Panc1 (cell line): ENCODE data around the gene RANBP17. TPM values are rescaled to one million over a fixed set of nuclear protein-coding genes. Genes with fewer than 3 reads are reported as not detected.

Source experiments
- ATAC-seq: fragments of 200-7000 bp; cut with Tn5 transposase; 2 replicates; pipeline ENCODE4 v1.9.1; 2020; ENCODE audit warnings: mild to moderate bottlenecking, moderate library complexity
- BruUV-seq: library from RNA; stranded (reverse); fragments of 400-500 nt; replicated peaks from 2 replicates; lab custom pipeline; 2021; lab: Mats Ljungman, UMichigan
- CTCF ChIA-PET: fragments of 300-600 bp; sonication (Branson Sonifier 250); formaldehyde crosslinking; loops from one replicate; lab custom pipeline; 2022; ENCODE audit warnings: antibody characterized with exemption; lab: Charles Lee
- POLR2A ChIA-PET: fragments of 300-600 bp; sonication (Branson Sonifier 250); formaldehyde crosslinking; loops from one replicate; lab custom pipeline; 2022; ENCODE audit warnings: antibody characterized with exemption; lab: Charles Lee
- DNase-seq: peaks from one replicate; pipeline ENCODE4 v3.0.0-alpha.2; 2010; ENCODE audit warnings: low read depth, low spot score
- H3K27ac ChIP-seq: 2 replicates; pipeline ENCODE4 v1.5.1; 2011; ENCODE audit warnings: mild to moderate bottlenecking, low read length, inconsistent platforms
- H3K27me3 ChIP-seq: fragments of 200-500 bp; sonication (Bioruptor generic); 2 replicates; pipeline ENCODE4 v1.6.0; 2014; ENCODE audit warnings: low read length, inconsistent platforms; ENCODE audit not compliant: control insufficient read depth, insufficient read depth
- H3K36me3 ChIP-seq: fragments of 200-500 bp; sonication (Bioruptor generic); 2 replicates; pipeline ENCODE4 v1.5.1; 2014; ENCODE audit warnings: inconsistent platforms, mild to moderate bottlenecking, low read length, moderate library complexity; ENCODE audit not compliant: control insufficient read depth, insufficient read depth
- H3K4me1 ChIP-seq: 2 replicates; pipeline ENCODE4 v1.5.1; 2011; ENCODE audit warnings: inconsistent platforms, mild to moderate bottlenecking, low read length, moderate library complexity; ENCODE audit not compliant: control insufficient read depth, insufficient read depth
- H3K4me3 ChIP-seq, 2 experiments: 2 replicates each; pipeline ENCODE4 v1.5.1; 2011 to 2012; ENCODE audit warnings: low read depth in 2 of 2, low read length in 2 of 2, mild to moderate bottlenecking in 2 of 2, inconsistent platforms in 1 of 2, moderate library complexity in 1 of 2
- H3K9me3 ChIP-seq: fragments of 200-500 bp; sonication (Bioruptor generic); 2 replicates; pipeline ENCODE4 v1.5.1; 2014; ENCODE audit warnings: low read depth, mild to moderate bottlenecking, inconsistent platforms, low read length, moderate library complexity; ENCODE audit not compliant: control insufficient read depth, insufficient read depth
- CTCF ChIP-seq: fragments of 450-650 bp; IDR thresholded peaks from 2 replicates; pipeline ENCODE4 v1.5.1; 2017; ENCODE audit warnings: mild to moderate bottlenecking
- POLR2AphosphoS5 ChIP-seq: IDR thresholded peaks from 2 replicates; pipeline ENCODE4 v1.6.1; 2012; ENCODE audit warnings: mild to moderate bottlenecking, low read depth, low read length, moderate library complexity
- REST ChIP-seq, 2 experiments: IDR thresholded peaks; 2 replicates each; pipeline ENCODE4 v1.6.1; 2011 to 2012; ENCODE audit warnings: low read depth in 2 of 2, control low read depth in 1 of 2, low read length in 1 of 2, mild to moderate bottlenecking in 1 of 2, moderate library complexity in 1 of 2; ENCODE audit not compliant: insufficient read depth in 1 of 2
- SIN3A ChIP-seq: IDR thresholded peaks from 2 replicates; pipeline ENCODE4 v1.6.1; 2012; ENCODE audit warnings: low read depth, mild to moderate bottlenecking, low read length, moderate library complexity, borderline replicate concordance; ENCODE audit not compliant: insufficient read depth
- TCF7L2 ChIP-seq: IDR thresholded peaks from 2 replicates; pipeline ENCODE4 v1.6.1; 2011; ENCODE audit warnings: mild to moderate bottlenecking, low read depth, low read length, inconsistent platforms
- in situ Hi-C: cut with HindIII; loops from 2 replicates; pipeline ENCODE4 v1.10.0; 2016; ENCODE audit warnings: low sequenced_read_pairs, low pct_unique_long_range_greater_than_20kb
- intact Hi-C: fragments of 100-400 bp; cut with micrococcal nuclease; formaldehyde crosslinking; loops from one replicate; pipeline ENCODE4 v1.10.0; 2022; ENCODE audit not compliant: unreplicated experiment
- total RNA-seq: library from RNA; stranded (reverse); gene quantifications from one replicate; pipeline ENCODE4 v1.2.1, GENCODE V29; 2021; ENCODE audit not compliant: unreplicated experiment

RANBP17 gene
- total RNA-seq, 1 experiment from 2014 or later: not detected

GRCh38 chr5:170985486-170985885 is 123.7 kb downstream of the RANBP17 start:
- ATAC-seq: no peak
- in situ Hi-C loops (no loop called here), intact Hi-C loops (loop anchor here (5.0 to 10.0 kb wide), 2 partner anchors 169 to 352 kb away; no protein-coding TSS in a partner anchor)
- ChIA-PET POLR2A (no interaction called here), CTCF (no interaction called here)
- Histone ChIP-seq H3K36me3 (no peaks in the 10 kb centered on the region), H3K4me1 (no peaks in the 10 kb centered on the region), H3K4me3 (no peak overlapping the region), H3K9me3 (no peaks in the 10 kb centered on the region), H3K27me3 (no peaks in the 10 kb centered on the region; the same call in none of the 2 replicates), H3K27ac (no peak overlapping the region)
- TF ChIP-seq POLR2AphosphoS5 (no peak), SIN3A (no peak), TCF7L2 (no peak), REST (IDR thresholded peaks at IDR 0.05; ENCODE audit: insufficient read depth in 1 of 2, low read depth in 2 of 2, low read length in 1 of 2) (no peak), CTCF (no peak)
- no peak for DNase-seq
- no TSS peak for BruUV-seq

GRCh38 chr5:170986598-170986997 is 124.8 kb downstream of the RANBP17 start:
- CTCF ChIA-PET: interaction anchor here (0.6 kb wide), 1 partner anchor 406 kb away, joined by 4 read pairs; no protein-coding TSS in a partner anchor
- no TSS peak for BruUV-seq
- intact Hi-C loops: loop anchor here (5.0 to 10.0 kb wide), 2 partner anchors 168 to 351 kb away; no protein-coding TSS in a partner anchor
- DNase-seq: no peak
- Histone ChIP-seq H3K27ac (no peak overlapping the region), H3K9me3 (no peaks in the 10 kb centered on the region), H3K36me3 (no peaks in the 10 kb centered on the region), H3K4me3 (no peak overlapping the region), H3K27me3 (peaks cover 3% of the 10 kb centered on the region), H3K4me1 (no peaks in the 10 kb centered on the region)
- no peak for ATAC-seq
- POLR2A ChIA-PET: no interaction called here
- TF ChIP-seq REST (IDR thresholded peaks at IDR 0.05; ENCODE audit: insufficient read depth in 1 of 2, low read depth in 2 of 2, low read length in 1 of 2) (no peak), CTCF (no peak; the same call in 1 of the 2 replicates), POLR2AphosphoS5 (no peak), TCF7L2 (no peak), SIN3A (no peak)
- in situ Hi-C loops: no loop called here
